ENCODE data around the gene TBC1D9.

- TF ChIP-seq CTCF (IDR thresholded peaks at IDR 0.05) (no peak), EZH2 (IDR thresholded peaks at IDR 0.05; ENCODE audit: borderline replicate concordance, insufficient read depth, low read depth, low read length, poor library complexity, severe bottlenecking) (no peak)
Observed at GRCh38 chr4:140710908-140711622, 45.1 kb downstream of the TBC1D9 start.

Data from B cell (primary cell).